ENCODE results near the gene APBB2.
"Not testable (repeated sequence)": the region's sequence is repeated elsewhere in the genome, so short reads cannot be mapped to it uniquely, and the experiment has no call there.

The APBB2 gene

GRCh38 chr4:40840985-40841571 lies 373.3 kb downstream of the APBB2 start:
- peak; percentile 76 for DNase-seq

GRCh38 chr4:40840255-40840984 lies 373.9 kb downstream of the APBB2 start:
- no peak for DNase-seq

- no peak for DNase-seq
Measured at GRCh38 chr4:40838742-40839141, 375.6 kb downstream of the APBB2 start.

GRCh38 chr4:40837094-40837870 lies 377.1 kb downstream of the APBB2 start:
- DNase-seq = no peak

- DNase-seq = no peak
Measured at GRCh38 chr4:40833212-40833611, 381.1 kb downstream of the APBB2 start.

GRCh38 chr4:40832175-40832574 lies 382.2 kb downstream of the APBB2 start:
- DNase-seq = no peak

GRCh38 chr4:40831146-40831907 lies 383.0 kb downstream of the APBB2 start:
- DNase-seq = no peak

GRCh38 chr4:40829586-40829985 lies 384.8 kb downstream of the APBB2 start:
- no peak for DNase-seq

- DNase-seq = no peak
Measured at GRCh38 chr4:40828661-40829060, 385.7 kb downstream of the APBB2 start.

- DNase-seq = no peak
Measured at GRCh38 chr4:40827758-40828157, 386.6 kb downstream of the APBB2 start.

GRCh38 chr4:40826821-40827220 lies 387.5 kb downstream of the APBB2 start:
- no peak for DNase-seq

GRCh38 chr4:40825014-40825838 lies 389.1 kb downstream of the APBB2 start:
- DNase-seq = no peak

GRCh38 chr4:40822420-40823166 lies 391.7 kb downstream of the APBB2 start:
- DNase-seq = no peak

- no peak for DNase-seq
Measured at GRCh38 chr4:40820101-40820500, 394.2 kb downstream of the APBB2 start.

GRCh38 chr4:40817157-40817556 lies 397.2 kb downstream of the APBB2 start:
- not testable (repeated sequence) for DNase-seq

GRCh38 chr4:40812856-40813255 lies 401.5 kb downstream of the APBB2 start:
- no peak for DNase-seq

GRCh38 chr4:40812386-40812785 lies 402.0 kb downstream of the APBB2 start:
- no peak for DNase-seq

GRCh38 chr4:40811956-40812355 lies 402.4 kb downstream of the APBB2 start:
- DNase-seq = no peak

GRCh38 chr4:40808926-40809457 lies 405.4 kb downstream of the APBB2 start:
- DNase-seq = no peak

- DNase-seq = no peak
Measured at GRCh38 chr4:40804598-40804997, 409.7 kb downstream of the APBB2 start.

GRCh38 chr4:40800064-40800463 lies 414.3 kb downstream of the APBB2 start:
- DNase-seq = no peak
